HG03060 (cell line): ENCODE data around the gene ZNF609.

Experiments
- ATAC-seq: cut with Tn5 transposase; IDR thresholded peaks from one replicate; pipeline ENCODE4 v1.9.1; 2021; ENCODE audit warnings: low read depth, moderate number of reproducible peaks; ENCODE audit not compliant: unreplicated experiment

The ZNF609 gene

GRCh38 chr15:64687688-64688087 lies 227.3 kb downstream of the ZNF609 start:
- ATAC-seq = no peak

GRCh38 chr15:64688770-64689169 lies 228.4 kb downstream of the ZNF609 start:
- ATAC-seq = no peak

GRCh38 chr15:64690008-64690407 lies 229.6 kb downstream of the ZNF609 start:
- ATAC-seq = no peak

- no peak for ATAC-seq
Observed at GRCh38 chr15:64690578-64691296, 230.4 kb downstream of the ZNF609 start.

- no peak for ATAC-seq
Observed at GRCh38 chr15:64691896-64692565, 231.7 kb downstream of the ZNF609 start.

GRCh38 chr15:64693134-64693533 lies 232.8 kb downstream of the ZNF609 start:
- no peak for ATAC-seq

GRCh38 chr15:64694816-64695215 lies 234.4 kb downstream of the ZNF609 start:
- no peak for ATAC-seq

- no peak for ATAC-seq
Observed at GRCh38 chr15:64695561-64695992, 235.2 kb downstream of the ZNF609 start.

- ATAC-seq = no peak
Observed at GRCh38 chr15:64696481-64696880, 236.1 kb downstream of the ZNF609 start.

GRCh38 chr15:64697911-64698369 lies 237.6 kb downstream of the ZNF609 start:
- no peak for ATAC-seq

- no peak for ATAC-seq
Observed at GRCh38 chr15:64698823-64699222, 238.4 kb downstream of the ZNF609 start.

- no peak for ATAC-seq
Observed at GRCh38 chr15:64699751-64700388, 239.5 kb downstream of the ZNF609 start.

GRCh38 chr15:64701051-64701450 lies 240.7 kb downstream of the ZNF609 start:
- ATAC-seq = no peak

- ATAC-seq = no peak
Observed at GRCh38 chr15:64701482-64702184, 241.3 kb downstream of the ZNF609 start.

GRCh38 chr15:64702816-64703631 lies 242.6 kb downstream of the ZNF609 start:
- ATAC-seq = no peak

GRCh38 chr15:64703632-64703959 lies 243.2 kb downstream of the ZNF609 start:
- no peak for ATAC-seq

GRCh38 chr15:64705006-64705405 lies 244.6 kb downstream of the ZNF609 start:
- ATAC-seq = no peak

GRCh38 chr15:64706011-64706911 lies 245.9 kb downstream of the ZNF609 start:
- ATAC-seq = no peak
